Suppressor macrophage treated with lipopolysaccharide for 4 hours (primary cell): ENCODE data around the gene ZNF574.

Experiments
- DNase-seq: peaks from one replicate; pipeline ENCODE4 v3.0.0-alpha.2; 2020

Gene ZNF574

GRCh38 chr19:42057846-42058245 lies 18.1 kb upstream of the ZNF574 start:
- DNase-seq = no peak

DNA sequence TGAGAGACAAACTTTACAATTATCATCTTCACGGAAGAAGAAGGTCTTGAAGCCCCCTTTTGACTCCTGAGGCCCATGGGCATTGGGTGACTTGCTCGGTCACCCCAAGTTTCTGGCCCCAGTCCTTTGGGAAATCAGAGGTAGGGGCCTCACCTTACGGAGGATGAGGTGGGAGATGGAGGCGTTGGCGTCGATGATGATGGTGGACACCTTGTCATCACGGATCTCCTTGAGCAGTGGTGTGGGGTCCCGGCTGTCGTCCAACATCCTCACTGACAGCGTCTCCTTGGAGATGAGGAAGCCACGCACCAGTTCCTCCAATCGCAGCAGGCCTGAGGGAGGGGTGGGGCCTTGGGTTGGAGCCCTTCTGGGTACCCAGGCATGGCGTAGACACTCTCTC lies 16.8 kb upstream of the ZNF574 start:
- DNase-seq = no peak

DNA sequence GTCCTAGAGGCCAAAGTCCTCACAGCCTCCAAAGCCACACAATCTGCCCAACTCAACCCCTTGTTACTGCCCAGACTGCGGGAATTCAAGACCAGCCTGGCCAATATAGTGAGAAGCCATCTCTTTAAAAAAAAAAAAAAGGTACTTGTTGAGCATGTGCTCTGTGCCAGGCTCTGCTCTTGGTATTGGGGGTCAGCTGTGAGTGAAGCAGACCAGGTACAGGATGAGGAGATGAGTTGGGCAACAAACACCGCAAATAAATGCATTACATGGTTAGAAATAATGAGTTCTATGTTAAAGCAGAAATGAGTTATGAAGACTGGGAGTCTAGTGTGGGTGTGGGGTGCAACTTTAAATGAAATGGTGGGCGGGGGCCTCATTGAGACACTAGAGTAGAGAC lies 15.8 kb upstream of the ZNF574 start:
- no peak for DNase-seq

GRCh38 chr19:42062381-42062780 lies 13.6 kb upstream of the ZNF574 start:
- no peak for DNase-seq

DNA sequence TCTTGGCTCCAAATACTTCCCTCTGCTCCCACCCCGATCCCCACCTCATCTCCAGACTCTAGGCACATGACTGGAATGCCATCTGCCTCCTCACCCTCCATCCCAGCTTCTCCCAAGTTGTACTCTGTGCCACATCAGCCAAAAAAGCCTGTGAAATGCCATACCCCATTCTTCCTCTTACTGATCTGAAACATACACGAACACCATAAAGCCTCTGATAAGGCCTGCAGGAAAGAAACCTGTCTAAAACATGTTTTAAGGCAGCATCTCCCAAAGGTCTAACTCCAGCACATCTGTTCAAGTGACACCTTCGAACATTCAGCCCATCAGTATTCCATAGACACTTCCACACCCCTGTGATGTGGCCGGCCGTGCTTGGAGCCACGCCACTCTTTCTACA lies 11.5 kb upstream of the ZNF574 start:
- no peak for DNase-seq

DNA sequence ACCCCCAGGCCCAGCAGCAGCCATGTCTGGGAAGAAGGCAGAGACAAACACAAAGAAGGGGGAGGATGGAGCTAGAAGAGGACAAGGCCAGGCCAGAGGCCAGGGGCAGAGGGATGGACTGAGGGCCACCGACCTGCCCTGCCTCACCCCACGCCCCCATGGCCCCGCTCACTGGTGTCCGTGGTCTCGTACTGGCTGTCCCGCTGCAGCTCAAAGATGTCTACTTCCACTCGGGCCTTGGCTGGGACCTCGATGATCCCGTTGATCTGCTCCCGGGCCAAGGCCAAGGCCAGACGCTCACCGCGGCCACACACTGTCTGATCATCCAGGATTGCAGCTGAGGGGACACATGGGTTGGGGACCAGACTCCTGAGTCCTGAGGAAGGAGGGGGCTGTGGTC lies 10.9 kb upstream of the ZNF574 start:
- DNase-seq = no peak

DNA sequence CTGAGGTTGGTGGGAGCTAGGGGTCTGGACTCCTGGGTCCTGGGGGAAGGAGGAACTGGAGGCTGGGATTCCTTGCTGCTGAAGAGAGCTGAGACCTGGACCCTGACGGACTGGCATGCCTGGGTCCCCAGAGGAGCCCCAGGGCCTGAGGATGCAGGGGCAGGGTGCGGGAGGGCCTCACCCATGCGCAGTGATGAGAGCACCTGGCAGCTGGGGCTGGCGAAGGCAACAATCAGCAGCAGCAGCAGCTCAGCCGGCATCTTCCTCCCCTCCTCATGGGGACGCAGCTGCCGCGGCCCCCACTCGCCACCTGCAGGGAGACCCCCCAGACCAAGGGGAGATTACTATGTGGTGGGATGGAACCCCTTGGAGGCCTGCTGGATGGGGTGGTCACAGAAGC lies 10.5 kb upstream of the ZNF574 start:
- no peak for DNase-seq

DNA sequence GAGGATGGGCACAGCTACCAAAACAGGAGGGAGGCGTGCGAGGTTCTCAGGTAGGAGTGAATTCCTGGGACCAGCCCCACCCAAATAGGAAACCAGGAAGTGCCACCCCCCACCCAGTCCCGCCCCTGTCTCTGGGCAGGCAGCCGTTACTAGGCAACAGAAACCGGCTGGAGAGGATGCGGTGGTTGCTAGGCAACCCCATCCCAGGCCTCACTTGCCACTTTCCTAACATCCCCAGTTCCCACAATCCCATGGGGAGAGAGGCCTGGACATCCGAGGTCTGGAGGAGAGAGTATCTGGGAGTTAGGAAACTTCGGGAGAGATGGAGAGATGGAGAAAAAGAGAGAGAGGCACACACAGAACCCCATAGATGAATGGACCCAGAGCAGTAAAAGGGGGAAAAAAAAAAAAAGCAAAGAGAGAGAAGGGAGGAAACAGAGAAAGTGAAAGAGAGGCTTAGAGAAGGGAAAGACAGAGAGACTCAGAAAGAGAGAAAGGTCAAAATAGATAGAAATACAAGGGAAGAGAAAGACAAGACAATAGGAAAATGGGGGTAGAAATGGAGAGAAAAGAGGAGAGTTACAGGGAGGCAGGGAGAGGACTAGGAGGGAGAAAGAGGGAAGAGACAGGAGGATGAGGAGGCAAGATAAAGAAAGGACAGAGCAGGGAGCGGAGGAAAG lies 9.8 kb upstream of the ZNF574 start:
- DNase-seq = no peak

GRCh38 chr19:42067315-42067888 lies 8.6 kb upstream of the ZNF574 start:
- DNase-seq = no peak

- DNase-seq = no peak
Observed at GRCh38 chr19:42068361-42068755, 7.6 kb upstream of the ZNF574 start.

- DNase-seq = no peak
Observed at GRCh38 chr19:42068756-42069571, 7.0 kb upstream of the ZNF574 start.

- no peak for DNase-seq
Observed at GRCh38 chr19:42069619-42070351, 6.2 kb upstream of the ZNF574 start, which contains the start of gene GRIK5. Gene GRIK5, minus strand, starts transcription at chr19:42070206. Its CDS starts 4,436 bp downstream, at chr19:42065770.

GRCh38 chr19:42071247-42071646 lies 4.7 kb upstream of the ZNF574 start:
- no peak for DNase-seq

DNA sequence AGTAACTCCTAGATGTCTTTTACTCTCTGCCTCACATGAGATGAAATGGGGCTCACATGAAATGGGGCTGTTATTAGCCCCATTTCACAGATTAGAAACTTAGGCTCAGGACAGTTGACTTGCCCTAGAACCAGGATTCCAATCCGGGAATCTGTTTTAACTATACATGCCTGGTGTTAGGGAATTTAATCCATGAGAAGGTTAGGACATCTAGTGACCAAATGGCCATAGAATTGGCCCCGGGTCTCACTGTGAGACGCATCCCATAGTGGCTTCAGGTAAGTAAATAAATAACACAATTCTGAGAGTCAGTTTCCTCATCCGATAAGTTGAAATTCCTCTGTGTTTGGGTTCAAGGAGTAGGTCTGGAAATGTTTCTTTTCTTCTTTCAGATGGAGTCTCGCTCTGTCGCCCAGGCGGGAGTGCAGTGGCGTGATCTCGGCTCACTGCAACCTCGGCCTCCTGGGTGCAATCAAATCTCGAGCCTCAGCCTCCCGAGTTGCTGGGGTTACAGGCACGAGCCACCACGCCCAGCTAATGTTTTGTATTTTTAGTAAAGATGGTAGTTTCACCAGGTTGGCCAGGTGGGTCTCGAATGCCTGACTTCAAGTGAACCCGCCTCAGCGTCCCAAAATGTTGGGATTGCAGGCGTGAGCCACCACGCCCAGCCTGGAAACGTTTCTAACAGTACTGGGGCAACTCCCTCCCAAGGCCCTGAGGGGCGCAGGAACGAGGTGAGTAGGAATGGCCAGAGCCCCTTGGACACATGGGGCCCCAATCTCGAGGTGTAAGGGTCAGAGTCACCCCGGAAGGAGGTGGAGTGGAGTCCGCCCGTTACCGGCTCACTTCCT lies 1.2 kb upstream of the ZNF574 start:
- DNase-seq = no peak

DNA sequence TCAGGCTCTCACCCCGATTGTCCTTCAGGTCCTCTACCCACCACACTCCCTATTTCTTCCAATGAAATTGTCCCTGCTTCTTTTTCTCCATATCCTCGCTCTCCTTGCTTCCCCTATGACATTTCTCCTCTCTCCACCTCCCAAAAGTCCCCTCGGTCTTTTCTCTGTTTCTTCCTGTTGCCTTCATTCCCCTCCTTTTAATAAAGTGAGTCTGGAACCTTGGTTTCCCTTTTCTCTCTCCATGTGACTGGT lies 676 bp upstream of the ZNF574 start:
- no peak for DNase-seq

DNA sequence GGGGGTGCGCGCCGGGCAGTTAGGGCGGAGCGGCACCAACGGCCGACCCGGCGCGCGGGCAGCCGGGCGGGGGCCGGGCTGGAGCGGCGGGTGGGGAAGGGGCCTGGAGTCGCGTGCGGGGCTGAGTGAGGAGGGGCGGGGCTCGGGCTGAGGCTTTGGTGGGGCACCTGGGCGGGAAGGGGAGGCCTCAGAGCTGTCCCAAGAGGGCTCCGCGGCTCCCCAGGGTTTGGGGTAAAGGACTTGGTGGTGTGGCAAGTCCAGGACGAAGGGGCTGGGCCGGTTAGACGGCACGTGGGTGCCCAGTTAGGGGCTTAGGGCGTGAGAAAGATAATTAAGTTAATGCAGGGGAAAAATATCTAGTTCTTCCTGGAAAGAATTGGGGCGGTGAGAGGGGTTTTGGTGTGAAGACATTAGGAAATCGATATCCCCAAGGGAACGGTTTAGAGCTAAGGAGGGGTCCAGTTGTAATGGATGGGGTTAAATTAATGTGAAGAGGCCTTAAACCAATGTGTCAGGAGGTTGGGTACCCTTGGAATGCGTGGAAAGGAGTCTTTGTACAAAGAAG lies 496 bp downstream of the ZNF574 start:
- DNase-seq = no peak

DNA sequence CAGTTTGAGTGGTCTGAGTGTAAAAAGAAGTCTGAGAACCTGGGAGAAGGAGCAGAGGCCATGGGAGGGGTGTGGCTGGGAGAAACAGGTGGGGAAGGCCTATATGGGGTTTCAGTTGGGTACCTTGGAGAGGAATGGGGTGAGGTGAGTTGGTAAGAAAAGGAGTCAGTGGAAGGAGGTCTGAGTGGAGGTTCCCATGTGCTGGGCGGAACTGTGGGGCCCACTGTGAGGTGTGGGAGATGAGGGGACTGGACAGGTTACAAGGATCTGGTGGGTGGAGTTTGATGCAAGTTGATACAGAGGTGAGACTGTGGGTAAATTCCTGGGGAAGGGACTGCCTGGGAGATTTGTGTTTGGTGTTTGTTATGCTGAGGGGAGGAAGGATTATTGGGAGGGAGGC lies 2.1 kb downstream of the ZNF574 start:
- DNase-seq = no peak

DNA sequence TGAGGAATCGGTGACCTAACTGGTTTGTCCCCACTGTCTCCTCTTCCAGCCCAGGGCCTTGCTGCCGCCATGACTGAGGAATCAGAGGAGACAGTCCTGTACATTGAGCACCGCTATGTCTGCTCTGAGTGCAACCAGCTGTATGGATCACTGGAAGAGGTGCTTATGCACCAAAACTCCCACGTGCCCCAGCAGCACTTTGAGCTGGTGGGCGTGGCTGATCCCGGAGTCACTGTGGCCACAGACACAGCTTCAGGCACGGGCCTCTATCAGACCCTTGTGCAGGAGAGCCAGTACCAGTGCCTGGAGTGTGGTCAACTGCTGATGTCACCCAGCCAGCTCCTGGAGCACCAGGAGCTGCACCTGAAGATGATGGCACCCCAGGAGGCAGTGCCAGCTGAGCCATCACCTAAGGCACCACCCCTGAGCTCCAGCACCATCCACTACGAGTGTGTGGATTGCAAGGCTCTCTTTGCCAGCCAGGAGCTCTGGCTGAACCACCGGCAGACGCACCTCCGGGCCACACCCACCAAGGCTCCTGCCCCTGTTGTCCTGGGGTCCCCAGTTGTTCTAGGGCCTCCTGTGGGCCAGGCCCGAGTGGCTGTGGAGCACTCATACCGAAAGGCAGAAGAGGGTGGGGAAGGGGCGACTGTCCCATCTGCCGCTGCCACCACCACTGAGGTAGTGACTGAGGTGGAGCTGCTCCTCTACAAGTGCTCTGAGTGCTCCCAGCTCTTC lies 2.7 kb downstream of the ZNF574 start:
- DNase-seq = no peak

- no peak for DNase-seq
Observed at GRCh38 chr19:42079276-42079669, 3.3 kb downstream of the ZNF574 start.

- no peak for DNase-seq
Observed at GRCh38 chr19:42079886-42080763, 4.2 kb downstream of the ZNF574 start.
